K562 (cell line): ENCODE data around the gene JPT1. TPM values are rescaled to one million over a fixed set of nuclear protein-coding genes. Genes with fewer than 3 reads are reported as not detected.

ENCODE experiments used
- MCM2 ChIP-seq: fragments of 450-650 bp; IDR thresholded peaks from 2 replicates; pipeline ENCODE4 v1.6.1; 2017; ENCODE audit warnings: low read depth, mild to moderate bottlenecking
- RB1 ChIP-seq: fragments of 450-650 bp; IDR thresholded peaks from 2 replicates; pipeline ENCODE4 v1.6.1; 2017; ENCODE audit warnings: low read depth, mild to moderate bottlenecking
- SAFB2 ChIP-seq: fragments of 200-400 bp; formaldehyde crosslinking; IDR thresholded peaks from 2 replicates; pipeline ENCODE4 v1.6.1; 2018; ENCODE audit warnings: borderline replicate concordance, low read length, low read depth, moderate library complexity; ENCODE audit not compliant: severe bottlenecking
- SRSF9 ChIP-seq: fragments of 200-400 bp; formaldehyde crosslinking; IDR thresholded peaks from 2 replicates; pipeline ENCODE4 v1.6.1; 2017; ENCODE audit warnings: low read depth, low read length, borderline replicate concordance
- YY1 ChIP-seq, 3 experiments: IDR thresholded peaks; 2 replicates each; pipeline ENCODE4 v1.6.1; 2011; ENCODE audit warnings: low read length in 2 of 3, mild to moderate bottlenecking in 2 of 3, moderate library complexity in 2 of 3, borderline replicate concordance in 1 of 3, control low read depth in 1 of 3, low read depth in 1 of 3; ENCODE audit not compliant: insufficient read depth in 3 of 3, insufficient replicate concordance in 2 of 3, control insufficient read depth in 1 of 3, insufficient read length in 1 of 3; ENCODE audit errors: extremely low read depth in 1 of 3
- ZNF668 ChIP-seq: fragments of 250-450 bp; sonication (Bioruptor Pico); IDR thresholded peaks from 2 replicates; pipeline ENCODE4 v1.8.0; 2022; ENCODE audit warnings: mild to moderate bottlenecking, inconsistent platforms
- polyA plus RNA-seq, 8 experiments: library from polyadenylated mRNA; depleted of rRNA in 4 of 8; stranded (reverse) in 5 of 8; unstranded in 3 of 8; fragments of >200 nt; fragmentation: Nextera tagmentation in 2 of 8; fragmentation: Illumina TruSeq in 1 of 8; extraction: Ambion mirVana in 2 of 8; extraction: Trizol in 1 of 8; gene quantifications; 2 replicates each; pipeline versions ENCODE4 v1.2.1 to v1.2.3, GENCODE V29; 2011 to 2014; ENCODE audit warnings: inconsistent platforms in 1 of 8, missing spikeins in 1 of 8
- total RNA-seq, 7 experiments: library from RNA; depleted of rRNA in 6 of 7; stranded (reverse); fragments of >200 nt in 6 of 7; fragmentation: Illumina TruSeq in 2 of 7; extraction: Trizol in 2 of 7; gene quantifications; 2 replicates each; pipeline versions ENCODE4 v1.2.1 to v1.2.3, GENCODE V29; 2011 to 2021; ENCODE audit warnings: low replicate concordance in 1 of 7
- TF ChIP-seq, protein P1 (sequence below): fragments of 450-650 bp; formaldehyde crosslinking; IDR thresholded peaks from 2 replicates; pipeline ENCODE4 v1.4.0; 2022; ENCODE audit warnings: missing genetic modification characterization
- TF ChIP-seq, protein P2 (sequence below): sonication (generic); formaldehyde crosslinking; IDR thresholded peaks from 2 replicates; pipeline ENCODE4 v1.8.1; 2023; ENCODE audit warnings: mild to moderate bottlenecking, missing genetic modification reagents
- TF ChIP-seq, protein P3 (sequence below): fragments of 250-450 bp; sonication (Bioruptor Pico); IDR thresholded peaks from 2 replicates; pipeline ENCODE4 v1.8.0; 2022; ENCODE audit warnings: moderate library complexity, mild to moderate bottlenecking, inconsistent platforms
- TF ChIP-seq, protein P4 (sequence below), 2 experiments: IDR thresholded peaks in 1 of 2; conservative IDR thresholded peaks in 1 of 2; 2 replicates each; pipeline ENCODE4 v1.6.1; 2016; ENCODE audit warnings: low read depth in 2 of 2, mild to moderate bottlenecking in 1 of 2, missing compliant biosample characterization in 1 of 2, missing genetic modification characterization in 1 of 2, moderate library complexity in 1 of 2
- TF ChIP-seq, protein P5 (sequence below): fragments of 250-450 bp; sonication (Bioruptor Pico); IDR thresholded peaks from 2 replicates; pipeline ENCODE4 v1.5.0; 2021; ENCODE audit warnings: mild to moderate bottlenecking, borderline replicate concordance
- TF ChIP-seq, protein P6 (sequence below): fragments of 450-650 bp; IDR thresholded peaks from 2 replicates; pipeline ENCODE4 v1.6.1; 2016

Gene JPT1
- total and polyA plus RNA-seq, 9 of the 15 experiments (the other 6 are each of a cell fraction or from before 2014, with no cell fraction given): 56.7 to 292 (median 144) TPM

DNA sequence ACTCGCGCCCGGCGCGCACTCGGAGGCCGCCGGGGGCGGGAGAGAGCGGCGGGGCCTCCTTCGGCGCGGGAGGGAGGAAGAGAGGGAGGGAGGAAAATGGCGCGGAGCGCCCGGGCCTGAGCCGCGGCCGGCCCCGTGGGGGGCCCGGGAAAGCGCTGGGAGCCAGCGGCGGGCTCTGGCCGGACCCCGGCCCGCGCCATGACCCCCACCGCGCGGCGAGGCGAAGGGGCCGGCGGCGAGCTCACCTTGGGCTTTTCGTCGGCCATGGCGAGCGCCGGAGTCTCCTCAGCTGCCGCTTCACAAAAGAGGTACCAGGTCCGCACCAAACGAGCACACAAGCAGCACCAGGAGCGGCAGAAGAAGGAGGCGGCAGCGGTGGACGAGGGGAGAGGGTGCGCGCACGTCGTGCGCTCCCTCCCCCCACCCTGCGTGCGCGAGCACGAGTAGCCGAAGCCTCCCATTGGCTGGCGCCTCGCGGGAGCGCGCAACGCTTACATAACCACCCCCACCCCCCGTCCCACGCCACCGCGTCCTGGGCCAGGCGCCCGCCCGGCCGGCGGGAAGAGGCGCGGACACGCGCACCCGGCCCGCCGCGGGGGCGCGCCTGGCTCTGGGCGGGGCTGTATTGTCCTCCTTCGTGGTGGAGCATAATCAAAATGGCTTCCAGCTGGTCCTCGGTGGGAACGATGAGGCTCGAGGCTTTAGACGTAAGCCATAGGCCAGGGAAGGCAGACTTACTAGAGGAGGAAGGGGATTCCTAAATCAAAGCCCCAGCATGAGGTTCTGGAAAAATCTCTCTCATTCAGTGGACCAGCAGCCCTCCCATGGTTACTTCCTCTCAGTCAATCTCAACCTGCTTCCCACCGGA is 28.5 kb upstream of the JPT1 start, which contains the start of gene SUMO2 (continued):
- no peak for TF ChIP-seq SRSF9
- TF ChIP-seq MCM2: no peak
- TF ChIP-seq, protein P1, sequence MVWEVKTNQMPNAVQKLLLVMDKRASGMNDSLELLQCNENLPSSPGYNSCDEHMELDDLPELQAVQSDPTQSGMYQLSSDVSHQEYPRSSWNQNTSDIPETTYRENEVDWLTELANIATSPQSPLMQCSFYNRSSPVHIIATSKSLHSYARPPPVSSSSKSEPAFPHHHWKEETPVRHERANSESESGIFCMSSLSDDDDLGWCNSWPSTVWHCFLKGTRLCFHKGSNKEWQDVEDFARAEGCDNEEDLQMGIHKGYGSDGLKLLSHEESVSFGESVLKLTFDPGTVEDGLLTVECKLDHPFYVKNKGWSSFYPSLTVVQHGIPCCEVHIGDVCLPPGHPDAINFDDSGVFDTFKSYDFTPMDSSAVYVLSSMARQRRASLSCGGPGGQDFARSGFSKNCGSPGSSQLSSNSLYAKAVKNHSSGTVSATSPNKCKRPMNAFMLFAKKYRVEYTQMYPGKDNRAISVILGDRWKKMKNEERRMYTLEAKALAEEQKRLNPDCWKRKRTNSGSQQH (CRISPR knock-in tag): no peak
- TF ChIP-seq, protein P2, sequence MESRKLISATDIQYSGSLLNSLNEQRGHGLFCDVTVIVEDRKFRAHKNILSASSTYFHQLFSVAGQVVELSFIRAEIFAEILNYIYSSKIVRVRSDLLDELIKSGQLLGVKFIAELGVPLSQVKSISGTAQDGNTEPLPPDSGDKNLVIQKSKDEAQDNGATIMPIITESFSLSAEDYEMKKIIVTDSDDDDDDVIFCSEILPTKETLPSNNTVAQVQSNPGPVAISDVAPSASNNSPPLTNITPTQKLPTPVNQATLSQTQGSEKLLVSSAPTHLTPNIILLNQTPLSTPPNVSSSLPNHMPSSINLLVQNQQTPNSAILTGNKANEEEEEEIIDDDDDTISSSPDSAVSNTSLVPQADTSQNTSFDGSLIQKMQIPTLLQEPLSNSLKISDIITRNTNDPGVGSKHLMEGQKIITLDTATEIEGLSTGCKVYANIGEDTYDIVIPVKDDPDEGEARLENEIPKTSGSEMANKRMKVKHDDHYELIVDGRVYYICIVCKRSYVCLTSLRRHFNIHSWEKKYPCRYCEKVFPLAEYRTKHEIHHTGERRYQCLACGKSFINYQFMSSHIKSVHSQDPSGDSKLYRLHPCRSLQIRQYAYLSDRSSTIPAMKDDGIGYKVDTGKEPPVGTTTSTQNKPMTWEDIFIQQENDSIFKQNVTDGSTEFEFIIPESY: 0 out of 2 replicates have a peak, but pooled peaks have one; percentile 6
- TF ChIP-seq SAFB2: no peak
- TF ChIP-seq, protein P3, sequence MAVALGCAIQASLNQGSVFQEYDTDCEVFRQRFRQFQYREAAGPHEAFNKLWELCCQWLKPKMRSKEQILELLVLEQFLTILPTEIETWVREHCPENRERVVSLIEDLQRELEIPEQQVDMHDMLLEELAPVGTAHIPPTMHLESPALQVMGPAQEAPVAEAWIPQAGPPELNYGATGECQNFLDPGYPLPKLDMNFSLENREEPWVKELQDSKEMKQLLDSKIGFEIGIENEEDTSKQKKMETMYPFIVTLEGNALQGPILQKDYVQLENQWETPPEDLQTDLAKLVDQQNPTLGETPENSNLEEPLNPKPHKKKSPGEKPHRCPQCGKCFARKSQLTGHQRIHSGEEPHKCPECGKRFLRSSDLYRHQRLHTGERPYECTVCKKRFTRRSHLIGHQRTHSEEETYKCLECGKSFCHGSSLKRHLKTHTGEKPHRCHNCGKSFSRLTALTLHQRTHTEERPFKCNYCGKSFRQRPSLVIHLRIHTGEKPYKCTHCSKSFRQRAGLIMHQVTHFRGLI (CRISPR knock-in tag): no peak
- TF ChIP-seq, protein P4, sequence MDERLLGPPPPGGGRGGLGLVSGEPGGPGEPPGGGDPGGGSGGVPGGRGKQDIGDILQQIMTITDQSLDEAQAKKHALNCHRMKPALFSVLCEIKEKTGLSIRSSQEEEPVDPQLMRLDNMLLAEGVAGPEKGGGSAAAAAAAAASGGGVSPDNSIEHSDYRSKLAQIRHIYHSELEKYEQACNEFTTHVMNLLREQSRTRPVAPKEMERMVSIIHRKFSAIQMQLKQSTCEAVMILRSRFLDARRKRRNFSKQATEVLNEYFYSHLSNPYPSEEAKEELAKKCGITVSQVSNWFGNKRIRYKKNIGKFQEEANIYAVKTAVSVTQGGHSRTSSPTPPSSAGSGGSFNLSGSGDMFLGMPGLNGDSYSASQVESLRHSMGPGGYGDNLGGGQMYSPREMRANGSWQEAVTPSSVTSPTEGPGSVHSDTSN (CRISPR knock-in tag; IDR thresholded peaks at IDR 0.05; ENCODE audit: low read depth): no peak
- TF ChIP-seq, protein P4 (tag; conservative IDR thresholded peaks at IDR 0.05; ENCODE audit: low read depth): peak; percentile 30; the same call in 1 of the 2 replicates
- TF ChIP-seq, protein P5, sequence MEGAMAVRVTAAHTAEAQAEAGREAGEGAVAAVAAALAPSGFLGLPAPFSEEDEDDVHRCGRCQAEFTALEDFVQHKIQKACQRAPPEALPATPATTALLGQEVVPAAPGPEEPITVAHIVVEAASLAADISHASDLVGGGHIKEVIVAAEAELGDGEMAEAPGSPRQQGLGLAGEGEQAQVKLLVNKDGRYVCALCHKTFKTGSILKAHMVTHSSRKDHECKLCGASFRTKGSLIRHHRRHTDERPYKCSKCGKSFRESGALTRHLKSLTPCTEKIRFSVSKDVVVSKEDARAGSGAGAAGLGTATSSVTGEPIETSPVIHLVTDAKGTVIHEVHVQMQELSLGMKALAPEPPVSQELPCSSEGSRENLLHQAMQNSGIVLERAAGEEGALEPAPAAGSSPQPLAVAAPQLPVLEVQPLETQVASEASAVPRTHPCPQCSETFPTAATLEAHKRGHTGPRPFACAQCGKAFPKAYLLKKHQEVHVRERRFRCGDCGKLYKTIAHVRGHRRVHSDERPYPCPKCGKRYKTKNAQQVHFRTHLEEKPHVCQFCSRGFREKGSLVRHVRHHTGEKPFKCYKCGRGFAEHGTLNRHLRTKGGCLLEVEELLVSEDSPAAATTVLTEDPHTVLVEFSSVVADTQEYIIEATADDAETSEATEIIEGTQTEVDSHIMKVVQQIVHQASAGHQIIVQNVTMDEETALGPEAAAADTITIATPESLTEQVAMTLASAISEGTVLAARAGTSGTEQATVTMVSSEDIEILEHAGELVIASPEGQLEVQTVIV (CRISPR knock-in tag): no peak
- peak; percentile 90 for TF ChIP-seq RB1
- TF ChIP-seq, protein P6, sequence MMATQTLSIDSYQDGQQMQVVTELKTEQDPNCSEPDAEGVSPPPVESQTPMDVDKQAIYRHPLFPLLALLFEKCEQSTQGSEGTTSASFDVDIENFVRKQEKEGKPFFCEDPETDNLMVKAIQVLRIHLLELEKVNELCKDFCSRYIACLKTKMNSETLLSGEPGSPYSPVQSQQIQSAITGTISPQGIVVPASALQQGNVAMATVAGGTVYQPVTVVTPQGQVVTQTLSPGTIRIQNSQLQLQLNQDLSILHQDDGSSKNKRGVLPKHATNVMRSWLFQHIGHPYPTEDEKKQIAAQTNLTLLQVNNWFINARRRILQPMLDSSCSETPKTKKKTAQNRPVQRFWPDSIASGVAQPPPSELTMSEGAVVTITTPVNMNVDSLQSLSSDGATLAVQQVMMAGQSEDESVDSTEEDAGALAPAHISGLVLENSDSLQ: no peak
- peak; percentile 78 to 95 (median 93) for TF ChIP-seq YY1 (IDR thresholded peaks at IDR 0.05; ENCODE audit: borderline replicate concordance in 1 of 3, control insufficient read depth in 1 of 3, extremely low read depth in 1 of 3, insufficient read depth in 3 of 3, insufficient read length in 1 of 3, insufficient replicate concordance in 2 of 3, low read depth in 1 of 3, low read length in 2 of 3)
- TF ChIP-seq ZNF668 (CRISPR knock-in tag): no peak
